ENCODE measurements around the gene LANCL3. TPM values are rescaled to one million over a fixed set of nuclear protein-coding genes. Genes with fewer than 3 reads are reported as not detected.

LANCL3 gene
- total RNA-seq: under 0.01 and 0.17 TPM in 2 replicates

GRCh38 chrX:37571426-37572107 lies at the start of gene LANCL3:
TSS of gene LANCL3 (plus strand) at chrX:37571661. CDS start at chrX:37571871, 210 bp downstream.

GRCh38 chrX:37685381-37686359 lies 114.2 kb downstream of the LANCL3 start, which contains the start of gene XK:
TSS of gene XK (plus strand) at chrX:37685791. CDS start at chrX:37685962, 171 bp downstream.

Other genes starting within 250 kb of the LANCL3 start
- 4.8 and 6.7 TPM in 2 replicates for gene PRRG1, start 222.3 kb upstream of the LANCL3 start, total RNA-seq
- gene XK, start 114.1 kb downstream of the LANCL3 start, total RNA-seq: 0.15 and 0.17 TPM in 2 replicates
- not detected in 2 replicates for gene CYBB, start 208.4 kb downstream of the LANCL3 start, total RNA-seq